Measurements from ENCODE around the gene STK32C. TPM values are rescaled to one million over a fixed set of nuclear protein-coding genes. Genes with fewer than 3 reads are reported as not detected.
A peak's percentile ranks its signal among the peaks of the same experiment; 100 is the strongest.

Gene STK32C
- total RNA-seq, 1 donor from 2014 or later = 13.0 TPM

DNA sequence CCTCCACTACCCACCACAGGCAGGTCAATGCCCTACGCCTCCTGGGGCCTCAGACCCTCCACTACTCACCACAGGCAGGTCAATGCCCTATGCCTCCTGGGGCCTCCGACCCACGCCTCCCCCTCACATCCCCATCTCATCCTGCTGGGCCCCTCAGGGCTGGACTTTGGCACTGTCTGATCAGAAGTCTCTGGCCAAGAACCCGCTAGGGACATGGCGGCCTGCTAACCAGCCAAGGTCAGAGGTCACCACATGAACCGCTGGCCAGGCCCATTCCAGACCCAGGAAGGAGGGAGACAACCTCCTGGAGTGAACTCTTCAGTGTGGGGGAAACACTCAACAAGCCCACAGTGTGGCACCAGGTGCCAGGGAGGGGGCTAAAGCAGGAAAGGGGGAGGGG is 55.8 kb downstream of the STK32C start:
- TF ChIP-seq, protein P1, sequence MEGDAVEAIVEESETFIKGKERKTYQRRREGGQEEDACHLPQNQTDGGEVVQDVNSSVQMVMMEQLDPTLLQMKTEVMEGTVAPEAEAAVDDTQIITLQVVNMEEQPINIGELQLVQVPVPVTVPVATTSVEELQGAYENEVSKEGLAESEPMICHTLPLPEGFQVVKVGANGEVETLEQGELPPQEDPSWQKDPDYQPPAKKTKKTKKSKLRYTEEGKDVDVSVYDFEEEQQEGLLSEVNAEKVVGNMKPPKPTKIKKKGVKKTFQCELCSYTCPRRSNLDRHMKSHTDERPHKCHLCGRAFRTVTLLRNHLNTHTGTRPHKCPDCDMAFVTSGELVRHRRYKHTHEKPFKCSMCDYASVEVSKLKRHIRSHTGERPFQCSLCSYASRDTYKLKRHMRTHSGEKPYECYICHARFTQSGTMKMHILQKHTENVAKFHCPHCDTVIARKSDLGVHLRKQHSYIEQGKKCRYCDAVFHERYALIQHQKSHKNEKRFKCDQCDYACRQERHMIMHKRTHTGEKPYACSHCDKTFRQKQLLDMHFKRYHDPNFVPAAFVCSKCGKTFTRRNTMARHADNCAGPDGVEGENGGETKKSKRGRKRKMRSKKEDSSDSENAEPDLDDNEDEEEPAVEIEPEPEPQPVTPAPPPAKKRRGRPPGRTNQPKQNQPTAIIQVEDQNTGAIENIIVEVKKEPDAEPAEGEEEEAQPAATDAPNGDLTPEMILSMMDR (conservative IDR thresholded peaks at IDR 0.05; ENCODE audit: low read depth, low read length) = no peak

GRCh38 chr10:132250481-132251475 is 57.0 kb downstream of the STK32C start:
- TF ChIP-seq, protein P1 (conservative IDR thresholded peaks at IDR 0.05; ENCODE audit: low read depth, low read length) = no peak
- H3K4me3 ChIP-seq (ENCODE audit: low read depth, low read length) = no peak overlapping the region
- no peak for DNase-seq (ENCODE audit: low read depth)

More for the DNA sequence above, 55.8 kb downstream of the STK32C start:
- DNase-seq (ENCODE audit: low read depth) = no peak
- H3K4me3 ChIP-seq (ENCODE audit: low read depth, low read length) = no peak overlapping the region

GRCh38 chr10:132249824-132250375 is 57.9 kb downstream of the STK32C start:
- TF ChIP-seq, protein P1 (conservative IDR thresholded peaks at IDR 0.05; ENCODE audit: low read depth, low read length) = no peak
- no peak overlapping the region for H3K4me3 ChIP-seq (ENCODE audit: low read depth, low read length)
- DNase-seq (ENCODE audit: low read depth) = no peak

DNA sequence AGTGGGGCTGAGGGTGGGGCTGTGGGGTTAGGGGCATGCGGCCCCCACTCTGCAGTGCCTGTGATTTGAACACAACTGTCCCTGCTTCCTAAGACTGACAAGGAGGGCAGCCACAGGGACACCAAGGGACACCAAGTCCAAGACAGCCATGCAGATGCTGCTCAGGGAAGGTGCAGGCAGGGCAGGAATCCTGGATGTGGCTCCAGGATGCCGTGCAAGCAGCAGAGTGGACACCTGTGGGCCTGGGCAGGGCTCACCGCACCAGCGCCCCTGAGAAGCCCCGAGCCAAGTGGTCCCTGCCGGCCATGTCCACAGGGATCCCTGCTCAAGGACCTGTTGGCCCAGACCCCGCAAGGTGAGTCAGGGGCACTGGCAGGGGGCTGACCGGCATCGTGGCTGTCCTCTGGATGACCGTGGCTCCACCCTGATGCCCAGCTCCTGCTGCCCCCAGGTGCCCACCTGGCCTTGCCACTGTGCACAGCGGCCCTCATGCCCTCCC is 58.5 kb downstream of the STK32C start:
- no peak overlapping the region for H3K4me3 ChIP-seq (ENCODE audit: low read depth, low read length)
- TF ChIP-seq, protein P1 (conservative IDR thresholded peaks at IDR 0.05; ENCODE audit: low read depth, low read length) = no peak
- no peak for DNase-seq (ENCODE audit: low read depth)

DNA sequence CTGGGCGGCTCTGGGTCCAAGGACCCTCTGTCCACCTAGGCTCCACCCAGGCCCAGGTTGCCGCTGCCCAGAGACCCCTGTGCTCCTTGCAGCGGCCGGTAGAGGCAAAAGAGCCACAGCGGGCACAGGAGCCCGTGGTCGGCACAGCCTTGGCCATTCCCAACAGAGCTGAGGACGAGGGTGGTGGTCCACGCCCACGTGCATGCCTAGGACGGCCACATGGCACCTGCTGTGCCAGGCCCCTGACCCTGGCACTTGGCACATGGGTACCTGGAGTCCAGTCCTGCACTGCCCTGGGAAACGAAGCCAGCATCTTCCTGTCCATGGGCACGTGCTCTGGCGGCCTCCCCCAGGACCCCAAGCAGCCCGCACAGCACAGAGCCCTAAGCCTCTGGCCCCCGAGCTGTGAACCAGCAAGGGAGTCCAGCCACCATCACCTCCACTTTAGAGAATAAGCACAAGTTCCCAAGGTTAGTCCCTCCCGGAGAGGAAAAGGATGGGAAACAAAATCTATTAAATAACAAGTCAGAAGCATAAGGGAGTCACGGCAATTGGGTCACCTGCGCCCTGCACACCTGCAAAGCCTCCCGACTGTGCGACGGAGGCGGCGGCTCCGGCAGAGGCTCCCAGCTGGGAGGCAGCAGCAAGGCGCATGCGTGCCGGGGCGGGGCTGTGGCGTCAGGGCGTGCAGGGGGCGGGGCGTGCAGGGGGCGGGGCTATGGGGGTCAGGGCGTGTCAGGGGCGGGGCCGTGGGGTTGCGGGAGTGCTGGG is 59.1 kb downstream of the STK32C start:
- peak overlapping the region; percentile 46 for H3K4me3 ChIP-seq (ENCODE audit: low read depth, low read length)
- TF ChIP-seq, protein P1 (conservative IDR thresholded peaks at IDR 0.05; ENCODE audit: low read depth, low read length) = no peak
- no peak for DNase-seq (ENCODE audit: low read depth)

DNA sequence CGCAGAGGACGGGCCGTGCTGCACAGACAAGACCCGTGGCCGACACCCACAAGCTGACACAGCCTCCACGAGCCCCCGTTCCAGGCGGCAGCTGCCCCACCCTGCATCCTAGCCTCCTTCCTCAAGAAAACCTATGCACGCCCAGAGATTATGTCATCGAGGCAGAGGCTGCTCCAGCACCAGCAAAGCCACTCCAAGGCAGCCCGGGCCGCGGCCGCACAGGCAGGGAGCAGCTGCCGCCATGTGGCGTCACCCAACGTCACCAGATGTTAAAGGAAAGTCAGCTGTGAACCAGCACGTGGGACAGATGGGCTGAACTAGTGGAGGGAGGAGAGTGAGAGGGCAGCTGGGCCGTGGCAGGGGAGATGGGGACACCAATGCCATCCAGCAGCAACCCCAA is 59.8 kb downstream of the STK32C start:
- TF ChIP-seq, protein P1 (conservative IDR thresholded peaks at IDR 0.05; ENCODE audit: low read depth, low read length) = no peak
- no peak for DNase-seq (ENCODE audit: low read depth)
- no peak overlapping the region for H3K4me3 ChIP-seq (ENCODE audit: low read depth, low read length)
